GM04503 (cell line): ENCODE results near the gene ETDB.
A peak's percentile ranks its signal among the peaks of the same experiment; 100 is the strongest.
"Not testable (repeated sequence)": the region's sequence is repeated elsewhere in the genome, so short reads cannot be mapped to it uniquely, and the experiment has no call there.

ENCODE experiments used
- DNase-seq: peaks from one replicate; pipeline ENCODE4 v3.0.0-alpha.2; 2012; ENCODE audit warnings: low read depth

The ETDB gene

GRCh38 chrX:135120056-135120576 is at the start of gene ETDB:
TSS of gene ETDB (minus strand) at chrX:135120526. CDS start at chrX:135119261, 1,265 bp downstream.
- DNase-seq, result not testable (repeated sequence)

- not testable (repeated sequence) for DNase-seq
These were observed 49.2 kb upstream of the ETDB start for GRCh38 chrX:135169534-135169933.

- no peak for DNase-seq
These were observed 48.2 kb upstream of the ETDB start for GRCh38 chrX:135168486-135168885.

GRCh38 chrX:135154688-135155087 is 34.4 kb upstream of the ETDB start:
- DNase-seq, result not testable (repeated sequence)

GRCh38 chrX:135126145-135126544 is 5.8 kb upstream of the ETDB start:
- DNase-seq, result not testable (repeated sequence)

- not testable (repeated sequence) for DNase-seq
These were observed 4.3 kb downstream of the ETDB start for GRCh38 chrX:135116064-135116463.

GRCh38 chrX:135114392-135114791 is 5.9 kb downstream of the ETDB start:
- DNase-seq, result no peak

- DNase-seq, result no peak
These were observed 7.6 kb downstream of the ETDB start for GRCh38 chrX:135112743-135113142.

- DNase-seq, result no peak
These were observed 8.1 kb downstream of the ETDB start for GRCh38 chrX:135112096-135112729.

- DNase-seq, result no peak
These were observed 10.8 kb downstream of the ETDB start for GRCh38 chrX:135109554-135109953.

GRCh38 chrX:135099493-135099783 is 20.9 kb downstream of the ETDB start:
- DNase-seq, result no peak

GRCh38 chrX:135097196-135097744 is 23.1 kb downstream of the ETDB start:
- DNase-seq, result not testable (repeated sequence)

- DNase-seq, result no peak
These were observed 24.6 kb downstream of the ETDB start for GRCh38 chrX:135095715-135096114.

GRCh38 chrX:135094726-135095125 is 25.6 kb downstream of the ETDB start:
- no peak for DNase-seq

- DNase-seq, result no peak
These were observed 31.2 kb downstream of the ETDB start for GRCh38 chrX:135089126-135089525.

- DNase-seq, result no peak
These were observed 32.5 kb downstream of the ETDB start for GRCh38 chrX:135087867-135088266.

GRCh38 chrX:135086197-135086854 is 34.0 kb downstream of the ETDB start:
- peak; percentile 14 for DNase-seq

- no peak for DNase-seq
These were observed 38.5 kb downstream of the ETDB start for GRCh38 chrX:135081693-135082404.
